Left lung (tissue), 10 donors: ENCODE measurements around the gene ZFP36L1. TPM values are rescaled to one million over a fixed set of nuclear protein-coding genes. Genes with fewer than 3 reads are reported as not detected.

Source experiments
- ATAC-seq: fragments of 200-7000 bp; cut with Tn5 transposase; one replicate; pipeline ENCODE4 v1.9.1; 2020; ENCODE audit warnings: moderate library complexity
- DNase-seq, 4 donors: peaks; one replicate each; pipeline ENCODE4 v3.0.0-alpha.2; 2013 to 2020
- H3K27ac ChIP-seq, 2 donors: fragments of 200-600 bp; sonication (generic) in 1 of 2; one replicate each; pipeline versions ENCODE4 v1.5.0 to v1.8.0; 2020 to 2021
- H3K27me3 ChIP-seq, 2 donors: fragments of 200-600 bp; sonication (generic) in 1 of 2; one replicate each; pipeline versions ENCODE4 v1.5.0 to v1.8.0; 2020 to 2021
- H3K36me3 ChIP-seq, 2 donors: fragments of 200-600 bp; sonication (generic) in 1 of 2; one replicate each; pipeline versions ENCODE4 v1.5.0 to v1.8.0; 2020 to 2021
- H3K4me1 ChIP-seq, 2 donors: fragments of 200-600 bp; one replicate each; pipeline ENCODE4 v1.8.0; 2021
- H3K4me3 ChIP-seq, 2 donors: fragments of 200-600 bp; sonication (generic) in 1 of 2; one replicate each; pipeline versions ENCODE4 v1.5.0 to v1.8.0; 2020 to 2021; ENCODE audit warnings: mild to moderate bottlenecking in 1 of 2
- H3K9me3 ChIP-seq, 2 donors: fragments of 200-600 bp; sonication (generic) in 1 of 2; one replicate each; pipeline versions ENCODE4 v1.5.0 to v1.8.0; 2020 to 2021
- intact Hi-C, 2 donors: fragments of 100-400 bp; cut with DNase I; formaldehyde crosslinking; loops; one replicate each; pipeline versions ENCODE4 v1.11.2 to v1.14.2; 2022
- polyA plus RNA-seq, 6 donors: library from polyadenylated mRNA; unstranded; fragments of 120-200 nt; gene quantifications; one replicate each; pipeline ENCODE4 v1.2.1, GENCODE V29; 2013; ENCODE audit not compliant: insufficient read length in 6 of 6
- total RNA-seq, 2 donors: library from RNA; stranded (reverse); fragmentation: NEBNext Ultra II Directional; extraction: Animal tissue kit (Norgen Biotek cat#: 25700); gene quantifications; one replicate each; pipeline ENCODE4 v1.2.1, GENCODE V29; 2021
- TF ChIP-seq, protein P1 (sequence below), 2 donors: fragments of 200-600 bp; sonication (generic) in 1 of 2; IDR thresholded peaks; one replicate each; pipeline versions ENCODE4 v1.5.0 to v1.8.0; 2021; ENCODE audit warnings: antibody characterized with exemption in 2 of 2
- donor health status: DM: no; HTN: yes; CAD: no.
- donor health status: DM: no; HTN: no; CAD: no.

Gene ZFP36L1
- total and polyA plus RNA-seq, 8 donors, result 292 to 603 (median 469) TPM

DNA sequence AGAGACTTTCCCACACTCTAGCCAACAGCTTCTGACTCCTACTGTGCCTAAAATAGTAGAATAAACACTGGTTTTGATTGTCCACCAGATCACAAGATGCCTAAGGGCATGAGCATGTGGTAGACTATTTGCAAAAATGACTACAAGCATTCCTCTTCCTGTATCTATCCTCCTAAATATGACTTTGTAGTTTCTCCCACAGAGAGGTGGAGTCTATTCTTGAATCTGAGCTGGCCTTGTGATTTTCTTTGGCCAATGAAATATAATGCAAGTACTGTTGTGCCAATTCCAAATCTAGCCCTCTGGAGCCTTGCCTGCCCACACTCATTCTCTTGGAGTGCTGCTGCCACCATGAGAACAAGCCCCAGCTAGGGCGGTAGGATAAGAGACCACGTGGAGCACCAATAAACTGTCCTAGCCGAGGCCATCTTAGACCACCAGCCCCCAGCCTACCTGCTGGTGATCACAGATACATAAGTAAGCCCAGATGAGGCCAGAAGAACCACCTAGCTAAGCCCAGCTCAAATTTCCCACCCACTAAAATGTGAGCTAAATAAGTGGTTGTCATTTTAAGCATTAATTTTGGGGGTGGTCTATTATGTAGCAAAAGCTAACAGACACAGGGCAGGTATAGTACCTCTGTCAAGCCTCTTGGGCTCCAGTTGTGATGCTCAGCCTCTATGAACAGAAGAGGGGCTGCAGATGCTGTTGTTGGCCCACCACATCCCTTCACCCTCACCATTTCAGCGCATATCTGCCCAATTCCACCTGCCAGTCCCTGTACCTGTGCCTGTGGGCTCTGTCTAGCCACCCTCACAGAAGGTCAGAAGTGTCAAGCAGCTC, 17.9 kb downstream of the ZFP36L1 start:
- Histone ChIP-seq H3K9me3 (peaks cover 0 to 5% of the 10 kb centered on the region in 2 donors), H3K4me3 (no peak overlapping the region), H3K4me1 (peaks cover 20 to 48% of the 10 kb centered on the region in 2 donors), H3K36me3 (no peaks in the 10 kb centered on the region), H3K27ac (peak overlapping the region in 1 of 2 donors; percentile 18), H3K27me3 (no peaks in the 10 kb centered on the region)
- DNase-seq, result no peak
- TF ChIP-seq, protein P1, sequence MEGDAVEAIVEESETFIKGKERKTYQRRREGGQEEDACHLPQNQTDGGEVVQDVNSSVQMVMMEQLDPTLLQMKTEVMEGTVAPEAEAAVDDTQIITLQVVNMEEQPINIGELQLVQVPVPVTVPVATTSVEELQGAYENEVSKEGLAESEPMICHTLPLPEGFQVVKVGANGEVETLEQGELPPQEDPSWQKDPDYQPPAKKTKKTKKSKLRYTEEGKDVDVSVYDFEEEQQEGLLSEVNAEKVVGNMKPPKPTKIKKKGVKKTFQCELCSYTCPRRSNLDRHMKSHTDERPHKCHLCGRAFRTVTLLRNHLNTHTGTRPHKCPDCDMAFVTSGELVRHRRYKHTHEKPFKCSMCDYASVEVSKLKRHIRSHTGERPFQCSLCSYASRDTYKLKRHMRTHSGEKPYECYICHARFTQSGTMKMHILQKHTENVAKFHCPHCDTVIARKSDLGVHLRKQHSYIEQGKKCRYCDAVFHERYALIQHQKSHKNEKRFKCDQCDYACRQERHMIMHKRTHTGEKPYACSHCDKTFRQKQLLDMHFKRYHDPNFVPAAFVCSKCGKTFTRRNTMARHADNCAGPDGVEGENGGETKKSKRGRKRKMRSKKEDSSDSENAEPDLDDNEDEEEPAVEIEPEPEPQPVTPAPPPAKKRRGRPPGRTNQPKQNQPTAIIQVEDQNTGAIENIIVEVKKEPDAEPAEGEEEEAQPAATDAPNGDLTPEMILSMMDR (IDR thresholded peaks at IDR 0.05), result no peak
- intact Hi-C loops, result no loop called here
- no peak for ATAC-seq

DNA sequence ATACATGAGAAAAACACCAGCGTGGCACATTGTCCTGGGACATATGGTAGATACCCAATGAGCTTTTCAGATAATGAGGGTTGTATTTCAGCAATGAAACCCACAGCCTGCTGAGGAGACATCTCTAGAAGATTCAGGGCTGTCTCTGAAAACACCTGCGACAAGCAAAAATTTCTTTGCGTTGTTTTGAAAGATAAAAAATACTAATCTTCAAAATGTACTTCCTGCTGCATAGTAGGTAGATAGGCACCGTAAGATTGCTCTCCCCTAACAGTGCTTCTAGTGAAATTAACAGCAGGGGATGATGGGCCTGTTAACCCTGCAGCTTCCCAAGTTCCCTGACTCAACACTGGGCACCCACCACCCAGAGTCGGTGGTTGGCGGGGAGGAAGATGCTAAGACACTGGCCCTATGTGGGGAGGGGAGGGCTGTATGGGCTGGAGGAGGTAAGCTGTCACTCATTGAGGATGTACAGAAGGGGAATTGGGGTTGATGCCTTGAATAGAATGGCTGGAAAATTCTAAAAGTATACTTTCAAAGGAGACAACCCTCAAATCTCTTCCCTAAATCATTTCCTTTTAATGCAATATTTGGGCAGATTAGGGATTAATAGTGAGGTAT, 20.0 kb downstream of the ZFP36L1 start:
- no peak for DNase-seq
- Histone ChIP-seq H3K27ac (peak overlapping the region; percentile 54 to 72), H3K9me3 (peaks cover 0 to 5% of the 10 kb centered on the region in 2 donors), H3K36me3 (no peaks in the 10 kb centered on the region), H3K4me3 (no peak overlapping the region), H3K27me3 (no peaks in the 10 kb centered on the region), H3K4me1 (peaks cover 5 to 29% of the 10 kb centered on the region in 2 donors)
- TF ChIP-seq, protein P1 (IDR thresholded peaks at IDR 0.05), result no peak
- intact Hi-C loops, result no loop called here
- ATAC-seq, result no peak

DNA sequence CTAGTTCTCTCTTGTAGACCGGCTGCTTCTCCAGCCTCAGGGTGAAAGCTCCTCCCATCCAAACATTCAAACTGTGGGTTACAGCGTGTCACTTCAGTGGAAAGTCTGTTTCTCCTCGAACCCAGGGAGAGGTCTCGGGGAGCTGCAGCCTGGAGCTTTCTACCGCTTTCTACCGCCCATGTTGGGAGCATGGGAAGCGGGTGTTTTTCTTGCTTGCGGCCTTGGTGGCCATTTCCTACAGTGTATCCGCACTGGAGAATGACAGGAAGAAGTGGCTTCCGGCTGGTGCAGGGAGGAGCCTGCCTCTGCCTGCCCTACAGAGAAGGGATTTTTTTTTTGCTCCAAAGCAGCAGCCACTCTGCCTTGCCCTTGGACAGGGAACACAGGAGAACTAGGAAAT, 21.2 kb downstream of the ZFP36L1 start:
- TF ChIP-seq, protein P1 (IDR thresholded peaks at IDR 0.05), result no peak
- intact Hi-C loops, result no loop called here
- H3K27ac ChIP-seq, result peak overlapping the region; percentile 54 to 72
- no peak overlapping the region for H3K4me3 ChIP-seq
- H3K9me3 ChIP-seq, result peaks cover 0 to 5% of the 10 kb centered on the region in 2 donors
- peaks cover 0 to under 1% of the 10 kb centered on the region in 2 donors for H3K27me3 ChIP-seq
- DNase-seq (peak in 2 of 4 donors; percentile 37 to 70), ATAC-seq (peak; percentile 57)
- no peaks in the 10 kb centered on the region for H3K36me3 ChIP-seq
- H3K4me1 ChIP-seq, result peaks cover 5 to 27% of the 10 kb centered on the region in 2 donors

DNA sequence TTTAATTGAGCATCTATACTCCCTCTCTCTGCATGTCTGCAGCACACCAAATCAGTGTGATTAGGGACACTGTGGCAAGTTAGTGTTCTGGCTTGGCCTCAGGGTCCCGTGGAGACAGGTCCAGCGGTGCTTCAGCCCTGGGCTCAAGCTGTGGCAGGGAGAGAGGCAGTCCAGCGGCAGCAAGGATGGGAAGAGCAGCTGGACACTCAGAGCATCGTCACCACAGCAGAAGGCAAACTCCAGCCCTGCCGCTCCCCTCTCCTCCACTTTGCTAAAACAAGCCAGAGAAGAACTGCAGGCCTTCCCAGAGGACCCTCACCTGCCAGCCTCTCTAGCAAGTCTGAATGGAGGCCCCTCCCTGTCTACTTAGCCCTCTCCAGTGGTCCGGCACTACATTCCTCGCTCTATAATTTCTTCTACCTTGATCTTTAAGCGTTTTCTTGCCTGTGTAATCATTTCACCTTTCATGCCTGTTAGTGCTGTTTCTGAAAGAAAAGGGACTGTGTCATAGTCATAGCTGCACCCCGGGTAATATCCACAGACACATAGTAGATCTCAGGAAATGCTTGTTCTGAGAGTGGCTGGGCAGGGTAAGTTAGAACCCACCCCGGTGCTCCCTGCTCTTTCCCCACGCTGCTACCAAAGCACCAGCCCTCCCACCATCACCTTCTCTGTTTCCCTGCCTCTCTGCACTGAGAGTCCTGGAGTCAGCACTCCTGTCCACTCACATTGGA, 22.1 kb downstream of the ZFP36L1 start:
- Histone ChIP-seq H3K4me3 (no peak overlapping the region), H3K4me1 (peaks cover 5 to 27% of the 10 kb centered on the region in 2 donors), H3K36me3 (no peaks in the 10 kb centered on the region), H3K27me3 (peaks cover 0 to 5% of the 10 kb centered on the region in 2 donors), H3K9me3 (peaks cover 0 to 5% of the 10 kb centered on the region in 2 donors), H3K27ac (peak overlapping the region; percentile 54 to 72)
- peak in 1 of 4 donors; percentile 48 for DNase-seq
- ATAC-seq, result no peak
- TF ChIP-seq, protein P1 (IDR thresholded peaks at IDR 0.05), result no peak
- intact Hi-C loops, result no loop called here
